ENCODE data around the gene GARS1.

GRCh38 chr7:30589111-30589510, 5.6 kb upstream of the GARS1 start:
- no peak for TF ChIP-seq CTCF (conservative IDR thresholded peaks at IDR 0.05; ENCODE audit: low read length)
- TF ChIP-seq EZH2phosphoT487 (IDR thresholded peaks at IDR 0.05; ENCODE audit: borderline replicate concordance, low read depth, low read length): no peak
